ENCODE results near the gene TMX2.

The TMX2 gene

DNA sequence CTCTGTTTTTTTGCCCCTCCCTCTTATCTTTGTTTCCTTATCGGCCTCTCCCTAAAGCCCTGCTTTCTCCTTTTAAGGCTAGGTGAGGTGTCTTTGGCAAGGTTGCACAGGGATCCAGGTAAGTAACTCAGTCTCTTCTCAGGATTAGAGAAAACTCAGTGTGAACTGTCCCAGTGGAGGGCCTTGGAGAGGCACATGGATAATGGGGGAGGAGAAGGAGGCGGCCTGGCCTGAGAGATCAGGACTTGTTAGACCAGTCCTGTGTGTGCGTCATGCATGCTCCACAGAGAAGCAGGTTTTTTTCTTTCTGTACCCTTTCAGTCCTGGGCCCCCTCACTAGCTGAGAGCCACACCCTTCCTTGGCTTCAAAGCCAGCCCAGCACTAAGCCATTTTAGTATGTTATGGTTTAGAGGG is 69.1 kb downstream of the TMX2 start:
- no peak for DNase-seq (ENCODE audit: low read depth)
- TF ChIP-seq, protein P1, sequence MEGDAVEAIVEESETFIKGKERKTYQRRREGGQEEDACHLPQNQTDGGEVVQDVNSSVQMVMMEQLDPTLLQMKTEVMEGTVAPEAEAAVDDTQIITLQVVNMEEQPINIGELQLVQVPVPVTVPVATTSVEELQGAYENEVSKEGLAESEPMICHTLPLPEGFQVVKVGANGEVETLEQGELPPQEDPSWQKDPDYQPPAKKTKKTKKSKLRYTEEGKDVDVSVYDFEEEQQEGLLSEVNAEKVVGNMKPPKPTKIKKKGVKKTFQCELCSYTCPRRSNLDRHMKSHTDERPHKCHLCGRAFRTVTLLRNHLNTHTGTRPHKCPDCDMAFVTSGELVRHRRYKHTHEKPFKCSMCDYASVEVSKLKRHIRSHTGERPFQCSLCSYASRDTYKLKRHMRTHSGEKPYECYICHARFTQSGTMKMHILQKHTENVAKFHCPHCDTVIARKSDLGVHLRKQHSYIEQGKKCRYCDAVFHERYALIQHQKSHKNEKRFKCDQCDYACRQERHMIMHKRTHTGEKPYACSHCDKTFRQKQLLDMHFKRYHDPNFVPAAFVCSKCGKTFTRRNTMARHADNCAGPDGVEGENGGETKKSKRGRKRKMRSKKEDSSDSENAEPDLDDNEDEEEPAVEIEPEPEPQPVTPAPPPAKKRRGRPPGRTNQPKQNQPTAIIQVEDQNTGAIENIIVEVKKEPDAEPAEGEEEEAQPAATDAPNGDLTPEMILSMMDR (IDR thresholded peaks at IDR 0.05; ENCODE audit: low read depth, low read length, missing control alignments) = no peak
- H3K4me3 ChIP-seq (ENCODE audit: low read depth, low read length) = no peak overlapping the region

DNA sequence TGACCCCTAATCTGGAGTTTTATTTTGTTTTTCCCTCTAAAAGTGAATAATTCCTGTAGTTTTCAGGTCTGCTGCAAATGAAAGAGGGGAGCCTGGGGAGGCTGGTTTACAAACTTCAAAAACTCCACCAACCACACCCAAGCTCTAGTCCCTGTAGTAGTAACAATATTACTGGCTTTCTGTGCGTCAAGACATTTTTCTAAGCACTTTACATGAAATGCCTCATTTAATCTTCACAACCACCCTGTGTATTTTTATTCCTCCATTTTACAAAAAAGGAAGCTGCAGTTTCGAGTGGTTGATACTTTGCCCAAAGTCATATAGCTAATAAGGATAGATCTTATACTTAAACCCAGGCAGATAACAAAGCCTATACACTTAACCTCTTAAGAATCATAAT is 72.7 kb downstream of the TMX2 start:
- H3K4me3 ChIP-seq (ENCODE audit: low read depth, low read length) = no peak overlapping the region
- TF ChIP-seq, protein P1 (IDR thresholded peaks at IDR 0.05; ENCODE audit: low read depth, low read length, missing control alignments) = no peak
- no peak for DNase-seq (ENCODE audit: low read depth)

DNA sequence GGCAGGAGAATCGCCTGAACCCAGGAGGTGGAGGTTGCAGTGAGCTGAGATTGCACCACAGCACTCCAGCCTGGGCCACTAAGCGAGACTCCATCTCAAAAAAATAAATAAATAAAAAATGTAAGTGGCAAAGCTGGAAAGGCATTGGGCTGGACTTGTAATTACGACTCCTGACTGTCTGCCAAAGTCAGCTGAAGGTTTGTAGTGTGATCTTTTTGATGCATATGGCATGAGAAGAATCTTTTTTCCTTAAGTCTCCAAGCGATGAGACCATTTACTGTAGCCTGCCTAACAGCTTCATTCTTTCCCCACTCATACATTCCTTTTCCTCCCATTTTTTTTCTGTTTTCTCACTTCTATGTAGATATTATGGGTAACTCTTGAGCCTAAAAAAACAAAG is 74.0 kb downstream of the TMX2 start:
- DNase-seq (ENCODE audit: low read depth) = no peak
- TF ChIP-seq, protein P1 (IDR thresholded peaks at IDR 0.05; ENCODE audit: low read depth, low read length, missing control alignments) = no peak

DNA sequence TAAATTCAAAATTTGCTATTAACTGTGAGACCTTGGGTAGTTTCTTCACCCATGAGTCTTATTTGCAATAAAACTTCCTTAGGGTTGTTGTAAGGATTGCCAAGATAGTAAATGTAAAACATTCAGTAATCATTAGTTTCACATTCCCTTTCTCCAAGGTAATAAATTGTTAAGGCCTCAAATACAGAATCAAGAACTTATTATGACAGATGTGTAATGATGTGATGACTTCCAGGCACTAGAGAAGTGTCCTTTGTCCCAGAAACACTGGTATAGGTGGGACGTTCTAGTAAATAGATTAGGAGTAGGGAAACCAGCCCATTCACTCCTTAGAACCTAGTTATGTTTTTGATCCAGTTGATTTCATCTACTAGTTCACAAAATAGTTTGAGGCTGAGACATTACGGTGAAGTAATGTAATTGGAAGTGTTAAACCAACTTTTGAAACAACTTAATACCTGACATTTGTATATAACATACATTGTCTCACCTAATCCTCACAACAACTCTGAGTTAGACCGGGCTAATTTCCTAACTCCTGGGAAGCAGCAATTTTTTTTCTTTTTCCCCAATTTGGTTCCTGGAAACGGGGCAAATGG is 74.7 kb downstream of the TMX2 start:
- H3K4me3 ChIP-seq (ENCODE audit: low read depth, low read length) = no peak overlapping the region
- TF ChIP-seq, protein P1 (IDR thresholded peaks at IDR 0.05; ENCODE audit: low read depth, low read length, missing control alignments) = no peak
- no peak for DNase-seq (ENCODE audit: low read depth)

More for the DNA sequence above, 74.0 kb downstream of the TMX2 start:
- H3K4me3 ChIP-seq (ENCODE audit: low read depth, low read length) = no peak overlapping the region

DNA sequence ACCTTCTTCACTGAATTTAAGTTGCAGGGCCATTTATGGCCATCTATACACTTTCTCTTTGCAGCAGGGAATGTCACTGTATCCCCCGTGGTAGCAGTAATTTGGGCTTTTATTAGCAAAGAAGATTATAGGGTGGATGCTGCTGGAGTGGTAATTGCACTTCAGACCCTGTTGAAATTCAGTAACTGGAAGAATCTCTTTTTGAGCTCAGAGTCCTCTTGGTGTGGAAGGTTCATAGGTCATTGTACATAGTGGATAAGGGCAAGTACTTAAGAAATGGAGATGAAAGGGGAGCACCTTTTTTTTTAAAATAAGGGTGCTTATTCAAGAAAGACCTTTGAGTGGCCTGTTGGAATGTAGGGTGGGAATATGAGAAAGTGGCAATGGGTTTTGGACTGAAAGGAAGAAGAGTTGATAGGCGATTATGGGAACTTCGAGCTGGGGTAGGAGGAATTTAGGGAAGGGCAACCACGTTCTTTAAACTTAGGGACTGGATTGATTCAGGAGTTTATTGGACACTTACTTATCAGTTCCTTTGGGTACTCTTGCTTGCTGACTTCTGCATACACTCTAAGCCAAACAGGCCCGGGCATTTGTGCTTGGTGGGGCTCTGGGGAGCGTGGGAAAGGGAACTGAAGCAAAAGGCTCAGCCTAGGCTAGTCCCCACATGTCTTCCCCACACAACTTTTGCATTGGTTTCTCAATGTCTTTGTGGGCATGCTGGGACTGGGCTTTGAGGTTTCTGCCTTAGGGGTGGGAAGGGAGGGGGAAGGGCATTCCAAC is 75.7 kb downstream of the TMX2 start:
- no peak for DNase-seq (ENCODE audit: low read depth)
- no peak overlapping the region for H3K4me3 ChIP-seq (ENCODE audit: low read depth, low read length)
- TF ChIP-seq, protein P1 (IDR thresholded peaks at IDR 0.05; ENCODE audit: low read depth, low read length, missing control alignments) = no peak

DNA sequence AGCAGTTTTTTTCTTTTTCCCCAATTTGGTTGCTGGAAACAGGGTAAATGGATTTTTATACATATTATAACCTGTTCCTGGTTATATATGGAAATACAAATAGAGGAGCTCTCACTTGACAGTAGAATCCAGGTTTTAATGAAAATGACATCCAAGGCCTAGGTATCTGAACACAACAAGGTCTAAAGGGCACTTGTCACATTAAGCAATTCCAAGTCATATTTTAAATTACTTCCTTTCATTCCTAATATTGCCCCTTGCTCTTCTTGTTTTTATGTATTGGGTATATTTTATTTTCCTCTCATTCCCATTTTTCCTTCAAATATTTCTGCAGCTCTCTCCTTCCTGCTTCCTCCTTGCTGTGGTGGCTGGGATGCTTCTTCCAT is 76.3 kb downstream of the TMX2 start:
- TF ChIP-seq, protein P1 (IDR thresholded peaks at IDR 0.05; ENCODE audit: low read depth, low read length, missing control alignments) = no peak
- no peak for DNase-seq (ENCODE audit: low read depth)
- no peak overlapping the region for H3K4me3 ChIP-seq (ENCODE audit: low read depth, low read length)

All from GM12864 (cell line).